Frontal cortex (tissue), 4 donors: ENCODE results near the gene GGT5. TPM values are rescaled to one million over a fixed set of nuclear protein-coding genes. Genes with fewer than 3 reads are reported as not detected.

Experiments used
- DNase-seq, 2 donors: peaks; one replicate each; pipeline ENCODE4 v3.0.0; 2012; ENCODE audit warnings: low spot score in 2 of 2
- FAIRE-seq: peaks from 2 replicates; lab custom pipeline; 2012; peaks lifted over from hg19 to GRCh38; lab: Jason Lieb, UNC
- total RNA-seq: library from RNA; depleted of rRNA; stranded (reverse); fragments of >200 nt; gene quantifications from one replicate; pipeline ENCODE4 v1.2.3, GENCODE V29; 2014
- donor health status: control.
- donor health status: control.
- donor health status: control.

GGT5 gene
- total RNA-seq, 1 donor from 2014 or later: 0.41 TPM

- no peak for DNase-seq
- no peak for FAIRE-seq
Observed at GRCh38 chr22:24177456-24177855, 67.4 kb downstream of the GGT5 start.

- no peak for DNase-seq
- no peak for FAIRE-seq
Observed at GRCh38 chr22:24177045-24177444, 67.8 kb downstream of the GGT5 start.

GRCh38 chr22:24176630-24177029 is 68.3 kb downstream of the GGT5 start:
- FAIRE-seq (no peak), DNase-seq (no peak)

GRCh38 chr22:24176040-24176439 is 68.8 kb downstream of the GGT5 start:
- FAIRE-seq (no peak), DNase-seq (no peak)

GRCh38 chr22:24175160-24175808 is 69.6 kb downstream of the GGT5 start:
- DNase-seq (peak; percentile 61 to 84), FAIRE-seq (no peak)

GRCh38 chr22:24171822-24172221 is 73.1 kb downstream of the GGT5 start:
- DNase-seq (no peak), FAIRE-seq (no peak)

GRCh38 chr22:24170632-24171031 is 74.2 kb downstream of the GGT5 start:
- DNase-seq (no peak), FAIRE-seq (no peak)

GRCh38 chr22:24170188-24170587 is 74.7 kb downstream of the GGT5 start:
- FAIRE-seq (no peak), DNase-seq (no peak)

Other genes with a start within 250 kb of the GGT5 start
- gene GSTT4, start 239.6 kb downstream of the GGT5 start, total RNA-seq: not detected
- gene CABIN1, start 233.8 kb downstream of the GGT5 start, total RNA-seq: 30.2 TPM
- gene SUSD2, start 63.6 kb downstream of the GGT5 start, total RNA-seq: under 0.01 TPM
- gene SPECC1L, start 25.7 kb upstream of the GGT5 start, total RNA-seq: 47.7 TPM
- 6.5 TPM for gene ADORA2A, start 182.5 kb upstream of the GGT5 start, total RNA-seq